SU-DHL-6 (cell line): ENCODE data around the gene C3orf49.

Source experiments
- H2AFZ ChIP-seq: fragments of 200-600 bp; sonication (generic); 2 replicates; pipeline ENCODE4 v1.6.1; 2014; ENCODE audit warnings: low read depth, mild to moderate bottlenecking, moderate library complexity, mixed read lengths, antibody characterized with exemption, low read length; ENCODE audit not compliant: severe bottlenecking
- H3F3A ChIP-seq: fragments of 200-600 bp; shearing (Covaris generic); 2 replicates; pipeline ENCODE4 v1.6.0; 2016; ENCODE audit warnings: antibody characterized with exemption, mild to moderate bottlenecking; ENCODE audit not compliant: insufficient read depth
- H3K27ac ChIP-seq: fragments of 200-600 bp; sonication (generic); 2 replicates; pipeline ENCODE4 v1.5.1; 2016; ENCODE audit warnings: low read depth, mild to moderate bottlenecking, low read length, moderate library complexity, mixed read lengths
- H3K27me3 ChIP-seq: fragments of 200-600 bp; sonication (generic), shearing (Covaris generic); 2 replicates; pipeline ENCODE4 v1.6.0; 2014; ENCODE audit warnings: mild to moderate bottlenecking, low read length
- H3K36me3 ChIP-seq: fragments of 200-600 bp; sonication (generic); 2 replicates; pipeline ENCODE4 v1.6.1; 2014; ENCODE audit warnings: mild to moderate bottlenecking, low read length, mixed read lengths
- H3K4me2 ChIP-seq: fragments of 300-600, 200-600 bp; shearing (Covaris generic), sonication (generic); 2 replicates; pipeline ENCODE4 v1.6.0; 2014; ENCODE audit warnings: low read length, low read depth, mild to moderate bottlenecking; ENCODE audit not compliant: poor library complexity, severe bottlenecking
- H3K4me3 ChIP-seq: fragments of 200-600 bp; sonication (generic); 2 replicates; pipeline ENCODE4 v1.5.1; 2014; ENCODE audit warnings: antibody characterized with exemption, low read length, mild to moderate bottlenecking, mixed read lengths; ENCODE audit not compliant: insufficient read depth, poor library complexity, severe bottlenecking
- H3K79me2 ChIP-seq: fragments of 200-600 bp; sonication (generic); 2 replicates; pipeline ENCODE4 v1.6.1; 2014; ENCODE audit warnings: mild to moderate bottlenecking, low read length, moderate library complexity; ENCODE audit not compliant: insufficient read depth
- H3K9ac ChIP-seq: fragments of 200-600 bp; sonication (generic); 2 replicates; pipeline ENCODE4 v1.7.0; 2014; ENCODE audit warnings: mild to moderate bottlenecking, low read length
- H3K9me2 ChIP-seq: fragments of 200-600 bp; sonication (generic); replicated peaks from 2 replicates; pipeline ENCODE4 v1.6.1; 2014; ENCODE audit warnings: low read length; ENCODE audit not compliant: insufficient read depth
- H3K9me3 ChIP-seq: fragments of 200-600 bp; sonication (generic); 2 replicates; pipeline ENCODE4 v1.6.1; 2014; ENCODE audit warnings: low read length, mixed read lengths; ENCODE audit not compliant: insufficient read depth
- H4K20me1 ChIP-seq: fragments of 200-600 bp; sonication (generic); 2 replicates; pipeline ENCODE4 v1.6.1; 2014; ENCODE audit warnings: low read depth, mild to moderate bottlenecking, antibody characterized with exemption, low read length, moderate library complexity, mixed read lengths
- EZH2phosphoT487 ChIP-seq: fragments of 200-600 bp; sonication (generic), shearing (Covaris generic); conservative IDR thresholded peaks from 2 replicates; pipeline ENCODE4 v1.6.1; 2018; ENCODE audit warnings: mild to moderate bottlenecking, antibody characterized with exemption, low read length, moderate library complexity, mixed read lengths
- TF ChIP-seq, protein P1 (sequence below): fragments of 200-600 bp; sonication (generic); IDR thresholded peaks from one replicate; pipeline ENCODE4 v1.5.1; 2017; ENCODE audit warnings: antibody characterized with exemption, mild to moderate bottlenecking, low read length, moderate library complexity; ENCODE audit not compliant: insufficient read depth, poor library complexity, severe bottlenecking

The C3orf49 gene

DNA sequence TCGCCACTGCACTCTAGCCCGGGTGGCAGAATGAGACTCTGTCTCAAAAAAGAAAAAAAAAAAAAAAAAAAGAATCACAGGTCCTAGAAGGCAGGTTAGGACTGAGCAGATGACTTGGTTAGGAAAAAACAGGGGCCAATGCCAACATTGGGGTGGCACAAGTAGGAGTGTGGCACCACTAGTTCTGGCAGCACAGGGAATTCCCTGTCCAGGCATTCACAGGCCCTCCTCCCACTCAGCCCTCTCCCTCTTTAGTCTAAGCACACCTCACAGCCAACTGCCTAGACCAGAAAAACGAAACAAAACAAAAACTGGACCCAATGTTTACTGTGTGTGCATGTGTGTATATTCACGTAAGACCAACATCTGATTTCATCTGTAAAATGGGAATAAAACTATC, 34.0 kb downstream of the C3orf49 start:
- Histone ChIP-seq H3K9me3 (no peaks in the 10 kb centered on the region), H2AFZ (no peak overlapping the region), H3K27ac (no peak overlapping the region), H3K9ac (no peak overlapping the region), H3K36me3 (no peaks in the 10 kb centered on the region), H3K4me3 (no peak overlapping the region), H3F3A (0 out of 2 replicates have a peak, but pooled peaks cover 4% of the 10 kb centered on the region), H3K4me2 (no peak overlapping the region), H4K20me1 (no peaks in the 10 kb centered on the region; the same call in 1 of the 2 replicates), H3K9me2 (no peaks in the 10 kb centered on the region), H3K27me3 (no peaks in the 10 kb centered on the region), H3K79me2 (peaks cover 85% of the 10 kb centered on the region)
- TF ChIP-seq, protein P1, sequence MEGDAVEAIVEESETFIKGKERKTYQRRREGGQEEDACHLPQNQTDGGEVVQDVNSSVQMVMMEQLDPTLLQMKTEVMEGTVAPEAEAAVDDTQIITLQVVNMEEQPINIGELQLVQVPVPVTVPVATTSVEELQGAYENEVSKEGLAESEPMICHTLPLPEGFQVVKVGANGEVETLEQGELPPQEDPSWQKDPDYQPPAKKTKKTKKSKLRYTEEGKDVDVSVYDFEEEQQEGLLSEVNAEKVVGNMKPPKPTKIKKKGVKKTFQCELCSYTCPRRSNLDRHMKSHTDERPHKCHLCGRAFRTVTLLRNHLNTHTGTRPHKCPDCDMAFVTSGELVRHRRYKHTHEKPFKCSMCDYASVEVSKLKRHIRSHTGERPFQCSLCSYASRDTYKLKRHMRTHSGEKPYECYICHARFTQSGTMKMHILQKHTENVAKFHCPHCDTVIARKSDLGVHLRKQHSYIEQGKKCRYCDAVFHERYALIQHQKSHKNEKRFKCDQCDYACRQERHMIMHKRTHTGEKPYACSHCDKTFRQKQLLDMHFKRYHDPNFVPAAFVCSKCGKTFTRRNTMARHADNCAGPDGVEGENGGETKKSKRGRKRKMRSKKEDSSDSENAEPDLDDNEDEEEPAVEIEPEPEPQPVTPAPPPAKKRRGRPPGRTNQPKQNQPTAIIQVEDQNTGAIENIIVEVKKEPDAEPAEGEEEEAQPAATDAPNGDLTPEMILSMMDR, result no peak
- TF ChIP-seq EZH2phosphoT487, result no peak

- no peaks in the 10 kb centered on the region for H3K9me2 ChIP-seq
- H3K9me3 ChIP-seq, result no peaks in the 10 kb centered on the region
- H3K4me3 ChIP-seq, result no peak overlapping the region
- no peak overlapping the region for H3K27ac ChIP-seq
- no peak overlapping the region for H3K4me2 ChIP-seq
- peaks cover 89% of the 10 kb centered on the region for H3K79me2 ChIP-seq
- H2AFZ ChIP-seq, result no peak overlapping the region
- TF ChIP-seq, protein P1, result no peak
- TF ChIP-seq EZH2phosphoT487, result no peak
- H3F3A ChIP-seq, result no peaks in the 10 kb centered on the region
- H4K20me1 ChIP-seq, result 0 out of 2 replicates have a peak, but pooled peaks cover 5% of the 10 kb centered on the region
- no peak overlapping the region for H3K9ac ChIP-seq
- no peaks in the 10 kb centered on the region for H3K36me3 ChIP-seq
- H3K27me3 ChIP-seq, result no peaks in the 10 kb centered on the region
These were observed 36.3 kb downstream of the C3orf49 start for GRCh38 chr3:63855333-63855940.

DNA sequence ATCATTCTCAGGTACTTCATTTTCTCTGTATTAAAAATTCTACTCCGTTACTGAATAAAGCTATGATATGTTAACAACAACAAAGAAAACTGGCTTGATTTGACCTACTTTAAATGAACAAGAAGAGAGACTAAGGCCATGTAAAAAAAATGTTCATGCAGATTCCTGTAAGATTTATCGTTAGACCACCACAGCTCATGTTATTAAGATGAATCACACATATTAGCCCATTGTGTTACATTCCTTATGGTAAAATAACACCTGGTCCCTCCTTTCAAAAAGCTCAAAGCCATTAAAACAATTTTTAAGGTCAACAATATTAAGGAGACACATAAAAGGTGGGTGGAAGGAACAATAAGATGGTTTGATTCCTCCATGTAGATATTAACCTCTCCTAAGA, 38.2 kb downstream of the C3orf49 start:
- H2AFZ ChIP-seq, result no peak overlapping the region
- no peaks in the 10 kb centered on the region for H3K36me3 ChIP-seq
- TF ChIP-seq, protein P1, result no peak
- TF ChIP-seq EZH2phosphoT487, result no peak
- H3K4me3 ChIP-seq, result no peak overlapping the region
- peaks cover 94% of the 10 kb centered on the region for H3K79me2 ChIP-seq
- H4K20me1 ChIP-seq, result 0 out of 2 replicates have a peak, but pooled peaks cover 5% of the 10 kb centered on the region
- H3K27ac ChIP-seq, result no peak overlapping the region
- no peak overlapping the region for H3K9ac ChIP-seq
- no peaks in the 10 kb centered on the region for H3K9me2 ChIP-seq
- H3K27me3 ChIP-seq, result no peaks in the 10 kb centered on the region
- H3F3A ChIP-seq, result no peaks in the 10 kb centered on the region
- no peak overlapping the region for H3K4me2 ChIP-seq
- H3K9me3 ChIP-seq, result no peaks in the 10 kb centered on the region
